Liver (tissue), 9 donors: ENCODE measurements around the gene TBC1D4. TPM values are rescaled to one million over a fixed set of nuclear protein-coding genes. Genes with fewer than 3 reads are reported as not detected.

Experiments
- DNase-seq: peaks from one replicate; pipeline ENCODE4 v3.0.0-alpha.2; 2017; ENCODE audit warnings: low spot score
- H3K27ac ChIP-seq, 2 donors: one replicate each; pipeline ENCODE4 v1.7.0; 2013; ENCODE audit warnings: inconsistent platforms in 2 of 2, low read length in 2 of 2, control low read depth in 1 of 2, low read depth in 1 of 2, mild to moderate bottlenecking in 1 of 2
- H3K27me3 ChIP-seq, 4 donors: one replicate each; pipeline versions ENCODE4 v1.6.1 to v1.7.0; 2013; ENCODE audit warnings: low read length in 3 of 4, inconsistent platforms in 1 of 4, mild to moderate bottlenecking in 1 of 4, moderate library complexity in 1 of 4; ENCODE audit not compliant: control insufficient read depth in 4 of 4, insufficient read depth in 4 of 4
- H3K36me3 ChIP-seq, 4 donors: one replicate each; pipeline versions ENCODE4 v1.6.1 to v1.7.0; 2013; ENCODE audit warnings: low read length in 3 of 4, mild to moderate bottlenecking in 3 of 4, low read depth in 1 of 4, moderate library complexity in 1 of 4; ENCODE audit not compliant: control insufficient read depth in 4 of 4, insufficient read depth in 3 of 4
- H3K4me1 ChIP-seq, 4 donors: one replicate each; pipeline versions ENCODE4 v1.6.1 to v1.7.0; 2013; ENCODE audit warnings: low read length in 3 of 4, mild to moderate bottlenecking in 3 of 4, moderate library complexity in 1 of 4; ENCODE audit not compliant: control insufficient read depth in 4 of 4, insufficient read depth in 4 of 4
- H3K4me3 ChIP-seq, 3 donors: one replicate each; pipeline versions ENCODE4 v1.6.1 to v1.7.0; 2013; ENCODE audit warnings: low read length in 3 of 3, control low read depth in 1 of 3, low read depth in 1 of 3, mild to moderate bottlenecking in 1 of 3
- H3K9ac ChIP-seq, 2 donors: one replicate each; pipeline ENCODE4 v1.7.0; 2013; ENCODE audit warnings: low read length in 2 of 2, mild to moderate bottlenecking in 2 of 2, moderate library complexity in 2 of 2, control low read depth in 1 of 2, low read depth in 1 of 2
- H3K9me3 ChIP-seq, 4 donors: one replicate each; pipeline versions ENCODE4 v1.6.1 to v1.7.0; 2013; ENCODE audit warnings: low read length in 3 of 4; ENCODE audit not compliant: control insufficient read depth in 4 of 4
- ATF3 ChIP-seq: IDR thresholded peaks from 2 replicates; pipeline ENCODE4 v1.6.1; 2016; ENCODE audit warnings: antibody characterized with exemption
- EGR1 ChIP-seq, 2 donors: IDR thresholded peaks; 2 replicates each; pipeline ENCODE4 v1.6.1; 2016 to 2018; ENCODE audit warnings: antibody characterized with exemption in 2 of 2, low read depth in 2 of 2
- FOXA1 ChIP-seq: IDR thresholded peaks from 2 replicates; pipeline ENCODE4 v1.6.1; 2016; ENCODE audit warnings: antibody characterized with exemption
- FOXA2 ChIP-seq: IDR thresholded peaks from 2 replicates; pipeline ENCODE4 v1.6.1; 2016; ENCODE audit warnings: antibody characterized with exemption
- GABPA ChIP-seq, 2 donors: IDR thresholded peaks in 1 of 2; conservative IDR thresholded peaks in 1 of 2; 2 replicates each; pipeline ENCODE4 v1.6.1; 2016; ENCODE audit warnings: antibody characterized with exemption in 2 of 2, mild to moderate bottlenecking in 1 of 2, moderate library complexity in 1 of 2
- HNF4A ChIP-seq, 2 donors: conservative IDR thresholded peaks; 2 replicates each; pipeline ENCODE4 v1.6.1; 2016; ENCODE audit warnings: antibody characterized with exemption in 2 of 2, mild to moderate bottlenecking in 2 of 2
- HNF4G ChIP-seq: IDR thresholded peaks from 2 replicates; pipeline ENCODE4 v1.6.1; 2016; ENCODE audit warnings: antibody characterized with exemption
- JUND ChIP-seq, 2 donors: IDR thresholded peaks; 2 replicates each; pipeline ENCODE4 v1.6.1; 2016; ENCODE audit warnings: antibody characterized with exemption in 2 of 2
- RAD21 ChIP-seq, 2 donors: IDR thresholded peaks; 2 replicates each; pipeline ENCODE4 v1.6.1; 2016; ENCODE audit warnings: antibody characterized with exemption in 2 of 2, mild to moderate bottlenecking in 2 of 2
- RXRA ChIP-seq, 2 donors: IDR thresholded peaks; 2 replicates each; pipeline ENCODE4 v1.6.1; 2017 to 2018; ENCODE audit warnings: antibody characterized with exemption in 2 of 2, mild to moderate bottlenecking in 1 of 2
- SP1 ChIP-seq: IDR thresholded peaks from 2 replicates; pipeline ENCODE4 v1.6.1; 2018; ENCODE audit warnings: antibody characterized with exemption, mild to moderate bottlenecking
- TAF1 ChIP-seq: conservative IDR thresholded peaks from 2 replicates; pipeline ENCODE4 v1.6.1; 2016; ENCODE audit warnings: antibody characterized with exemption, mild to moderate bottlenecking
- YY1 ChIP-seq: IDR thresholded peaks from 2 replicates; pipeline ENCODE4 v1.6.1; 2016; ENCODE audit warnings: antibody characterized with exemption, mild to moderate bottlenecking
- WGBS: extraction: QIAGEN DNeasy Blood & Tissue Kit; methylation state at CpG from one replicate; pipeline ENCODE4 v1.1.7; 2013; 5-methylcytosine and 5-hydroxymethylcytosine counted together
- polyA plus RNA-seq, 2 donors: library from polyadenylated mRNA; stranded (reverse) in 1 of 2; unstranded in 1 of 2; fragments of 200-250 nt in 1 of 2; fragments of >200 nt in 1 of 2; fragmentation: Nextera tagmentation in 1 of 2; extraction: Ambion mirVana in 1 of 2; gene quantifications; one replicate each; pipeline versions ENCODE4 v1.2.1 to v1.2.3, GENCODE V29; 2013 to 2015
- total RNA-seq, 2 donors: library from RNA; depleted of rRNA; stranded (reverse); fragments of >200 nt; gene quantifications; one replicate each; pipeline ENCODE4 v1.2.3, GENCODE V29; 2014
- TF ChIP-seq, protein P1 (sequence below): fragments of 150-350 bp; IDR thresholded peaks from 2 replicates; pipeline ENCODE4 v1.5.1; 2017; ENCODE audit warnings: improper control_type of control experiment, low read depth, low read length; ENCODE audit not compliant: missing input control
- TF ChIP-seq, protein P2 (sequence below): IDR thresholded peaks from 2 replicates; pipeline ENCODE4 v1.6.1; 2016; ENCODE audit warnings: antibody characterized with exemption, mild to moderate bottlenecking
- TF ChIP-seq, protein P3 (sequence below): IDR thresholded peaks from 2 replicates; pipeline ENCODE4 v1.6.1; 2016; ENCODE audit warnings: antibody characterized with exemption
- TF ChIP-seq, protein P4 (sequence below): IDR thresholded peaks from 2 replicates; pipeline ENCODE4 v1.6.1; 2016; ENCODE audit warnings: antibody characterized with exemption
- donor health status: healthy.
- donor health status: healthy.
- donor health status: healthy.
- donor health status: healthy.
- donor health status: healthy.

TBC1D4 gene
- total and polyA plus RNA-seq, 4 donors = 2.3 to 11.1 (median 6.5) TPM

GRCh38 chr13:75294110-75294509, 187.9 kb downstream of the TBC1D4 start:
- H3K9me3 ChIP-seq = no peaks in the 10 kb centered on the region
- TF ChIP-seq TAF1 = no peak
- no peak for TF ChIP-seq JUND (IDR thresholded peaks at IDR 0.05)
- TF ChIP-seq HNF4A (conservative IDR thresholded peaks at IDR 0.05) = no peak
- no peak for TF ChIP-seq EGR1 (IDR thresholded peaks at IDR 0.05; ENCODE audit: low read depth in 2 of 2)
- TF ChIP-seq RXRA (IDR thresholded peaks at IDR 0.05) = no peak
- TF ChIP-seq ATF3 = no peak
- TF ChIP-seq, protein P1, sequence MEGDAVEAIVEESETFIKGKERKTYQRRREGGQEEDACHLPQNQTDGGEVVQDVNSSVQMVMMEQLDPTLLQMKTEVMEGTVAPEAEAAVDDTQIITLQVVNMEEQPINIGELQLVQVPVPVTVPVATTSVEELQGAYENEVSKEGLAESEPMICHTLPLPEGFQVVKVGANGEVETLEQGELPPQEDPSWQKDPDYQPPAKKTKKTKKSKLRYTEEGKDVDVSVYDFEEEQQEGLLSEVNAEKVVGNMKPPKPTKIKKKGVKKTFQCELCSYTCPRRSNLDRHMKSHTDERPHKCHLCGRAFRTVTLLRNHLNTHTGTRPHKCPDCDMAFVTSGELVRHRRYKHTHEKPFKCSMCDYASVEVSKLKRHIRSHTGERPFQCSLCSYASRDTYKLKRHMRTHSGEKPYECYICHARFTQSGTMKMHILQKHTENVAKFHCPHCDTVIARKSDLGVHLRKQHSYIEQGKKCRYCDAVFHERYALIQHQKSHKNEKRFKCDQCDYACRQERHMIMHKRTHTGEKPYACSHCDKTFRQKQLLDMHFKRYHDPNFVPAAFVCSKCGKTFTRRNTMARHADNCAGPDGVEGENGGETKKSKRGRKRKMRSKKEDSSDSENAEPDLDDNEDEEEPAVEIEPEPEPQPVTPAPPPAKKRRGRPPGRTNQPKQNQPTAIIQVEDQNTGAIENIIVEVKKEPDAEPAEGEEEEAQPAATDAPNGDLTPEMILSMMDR = no peak
- no peak for TF ChIP-seq HNF4G
- TF ChIP-seq, protein P2, sequence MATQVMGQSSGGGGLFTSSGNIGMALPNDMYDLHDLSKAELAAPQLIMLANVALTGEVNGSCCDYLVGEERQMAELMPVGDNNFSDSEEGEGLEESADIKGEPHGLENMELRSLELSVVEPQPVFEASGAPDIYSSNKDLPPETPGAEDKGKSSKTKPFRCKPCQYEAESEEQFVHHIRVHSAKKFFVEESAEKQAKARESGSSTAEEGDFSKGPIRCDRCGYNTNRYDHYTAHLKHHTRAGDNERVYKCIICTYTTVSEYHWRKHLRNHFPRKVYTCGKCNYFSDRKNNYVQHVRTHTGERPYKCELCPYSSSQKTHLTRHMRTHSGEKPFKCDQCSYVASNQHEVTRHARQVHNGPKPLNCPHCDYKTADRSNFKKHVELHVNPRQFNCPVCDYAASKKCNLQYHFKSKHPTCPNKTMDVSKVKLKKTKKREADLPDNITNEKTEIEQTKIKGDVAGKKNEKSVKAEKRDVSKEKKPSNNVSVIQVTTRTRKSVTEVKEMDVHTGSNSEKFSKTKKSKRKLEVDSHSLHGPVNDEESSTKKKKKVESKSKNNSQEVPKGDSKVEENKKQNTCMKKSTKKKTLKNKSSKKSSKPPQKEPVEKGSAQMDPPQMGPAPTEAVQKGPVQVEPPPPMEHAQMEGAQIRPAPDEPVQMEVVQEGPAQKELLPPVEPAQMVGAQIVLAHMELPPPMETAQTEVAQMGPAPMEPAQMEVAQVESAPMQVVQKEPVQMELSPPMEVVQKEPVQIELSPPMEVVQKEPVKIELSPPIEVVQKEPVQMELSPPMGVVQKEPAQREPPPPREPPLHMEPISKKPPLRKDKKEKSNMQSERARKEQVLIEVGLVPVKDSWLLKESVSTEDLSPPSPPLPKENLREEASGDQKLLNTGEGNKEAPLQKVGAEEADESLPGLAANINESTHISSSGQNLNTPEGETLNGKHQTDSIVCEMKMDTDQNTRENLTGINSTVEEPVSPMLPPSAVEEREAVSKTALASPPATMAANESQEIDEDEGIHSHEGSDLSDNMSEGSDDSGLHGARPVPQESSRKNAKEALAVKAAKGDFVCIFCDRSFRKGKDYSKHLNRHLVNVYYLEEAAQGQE = no peak
- TF ChIP-seq RAD21 (IDR thresholded peaks at IDR 0.05) = no peak
- TF ChIP-seq SP1 = no peak
- no peak for TF ChIP-seq YY1
- TF ChIP-seq FOXA1 = no peak
- no peak for TF ChIP-seq GABPA (IDR thresholded peaks at IDR 0.05 in 1 of 2, conservative IDR thresholded peaks at IDR 0.05 in 1 of 2)
- no peak overlapping the region for H3K4me3 ChIP-seq
- peaks cover 0 to 2% (median 1%) of the 10 kb centered on the region in 4 donors for H3K36me3 ChIP-seq
- no peak for DNase-seq
- no peaks in the 10 kb centered on the region for H3K4me1 ChIP-seq
- H3K27me3 ChIP-seq = no peaks in the 10 kb centered on the region
- no peak overlapping the region for H3K9ac ChIP-seq
- H3K27ac ChIP-seq = no peak overlapping the region

DNA sequence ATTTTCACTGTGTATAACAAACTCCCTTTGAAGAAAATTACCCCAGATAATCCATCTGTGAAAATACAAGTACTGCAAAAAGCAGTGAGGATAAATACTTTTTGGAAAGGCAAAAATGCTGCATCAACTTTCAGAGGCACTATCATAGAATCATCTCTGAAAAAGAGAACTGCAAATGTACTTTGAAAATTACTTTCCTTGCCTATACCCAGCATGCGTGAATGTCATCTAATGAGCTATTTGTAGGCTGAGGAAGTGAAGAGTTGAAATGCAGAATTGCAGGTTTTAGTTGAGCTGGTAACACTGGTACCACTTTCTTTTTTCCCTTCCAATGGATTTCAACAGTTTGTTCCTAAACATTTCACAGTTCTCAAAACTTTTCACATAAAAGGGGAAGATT, 196.7 kb downstream of the TBC1D4 start:
- DNase-seq = no peak
- no peaks in the 10 kb centered on the region for H3K4me1 ChIP-seq
- WGBS = 88% methylated on average over 1 of the region's 1 CpG
- H3K9ac ChIP-seq = no peak overlapping the region
- H3K9me3 ChIP-seq = peaks cover 0 to 2% (median 1%) of the 10 kb centered on the region in 4 donors
- no peak overlapping the region for H3K27ac ChIP-seq
- TF ChIP-seq, protein P3, sequence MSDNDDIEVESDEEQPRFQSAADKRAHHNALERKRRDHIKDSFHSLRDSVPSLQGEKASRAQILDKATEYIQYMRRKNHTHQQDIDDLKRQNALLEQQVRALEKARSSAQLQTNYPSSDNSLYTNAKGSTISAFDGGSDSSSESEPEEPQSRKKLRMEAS = no peak
- TF ChIP-seq, protein P2 = no peak
- TF ChIP-seq JUND (IDR thresholded peaks at IDR 0.05) (no peak), YY1 (no peak), RAD21 (IDR thresholded peaks at IDR 0.05) (no peak), ATF3 (no peak), HNF4A (conservative IDR thresholded peaks at IDR 0.05) (no peak), GABPA (IDR thresholded peaks at IDR 0.05 in 1 of 2, conservative IDR thresholded peaks at IDR 0.05 in 1 of 2) (no peak), FOXA2 (no peak), SP1 (no peak), RXRA (IDR thresholded peaks at IDR 0.05) (no peak), TAF1 (no peak)
- TF ChIP-seq, protein P4, sequence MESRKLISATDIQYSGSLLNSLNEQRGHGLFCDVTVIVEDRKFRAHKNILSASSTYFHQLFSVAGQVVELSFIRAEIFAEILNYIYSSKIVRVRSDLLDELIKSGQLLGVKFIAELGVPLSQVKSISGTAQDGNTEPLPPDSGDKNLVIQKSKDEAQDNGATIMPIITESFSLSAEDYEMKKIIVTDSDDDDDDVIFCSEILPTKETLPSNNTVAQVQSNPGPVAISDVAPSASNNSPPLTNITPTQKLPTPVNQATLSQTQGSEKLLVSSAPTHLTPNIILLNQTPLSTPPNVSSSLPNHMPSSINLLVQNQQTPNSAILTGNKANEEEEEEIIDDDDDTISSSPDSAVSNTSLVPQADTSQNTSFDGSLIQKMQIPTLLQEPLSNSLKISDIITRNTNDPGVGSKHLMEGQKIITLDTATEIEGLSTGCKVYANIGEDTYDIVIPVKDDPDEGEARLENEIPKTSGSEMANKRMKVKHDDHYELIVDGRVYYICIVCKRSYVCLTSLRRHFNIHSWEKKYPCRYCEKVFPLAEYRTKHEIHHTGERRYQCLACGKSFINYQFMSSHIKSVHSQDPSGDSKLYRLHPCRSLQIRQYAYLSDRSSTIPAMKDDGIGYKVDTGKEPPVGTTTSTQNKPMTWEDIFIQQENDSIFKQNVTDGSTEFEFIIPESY = no peak
- H3K4me3 ChIP-seq = no peak overlapping the region
- H3K36me3 ChIP-seq = peaks cover 0 to 16% (median 7%) of the 10 kb centered on the region in 4 donors
- no peaks in the 10 kb centered on the region for H3K27me3 ChIP-seq
